GM18870 (cell line): ENCODE results near the gene GRIK1.

Source experiments
- ATAC-seq: cut with Tn5 transposase; IDR thresholded peaks from one replicate; pipeline ENCODE4 v1.9.1; 2021; ENCODE audit warnings: moderate library complexity; ENCODE audit not compliant: unreplicated experiment

GRIK1 gene

GRCh38 chr21:29788752-29789151, 151.0 kb downstream of the GRIK1 start:
- no peak for ATAC-seq

- ATAC-seq = no peak
Measured at GRCh38 chr21:29787361-29787909, 152.4 kb downstream of the GRIK1 start.

GRCh38 chr21:29786496-29787360, 153.1 kb downstream of the GRIK1 start:
- no peak for ATAC-seq

GRCh38 chr21:29777160-29777559, 162.6 kb downstream of the GRIK1 start:
- ATAC-seq = no peak

GRCh38 chr21:29775462-29775861, 164.3 kb downstream of the GRIK1 start:
- ATAC-seq = no peak

GRCh38 chr21:29771491-29772066, 168.2 kb downstream of the GRIK1 start:
- ATAC-seq = no peak

- ATAC-seq = no peak
Measured at GRCh38 chr21:29763674-29764073, 176.1 kb downstream of the GRIK1 start.

GRCh38 chr21:29762570-29763082, 177.2 kb downstream of the GRIK1 start:
- no peak for ATAC-seq

- no peak for ATAC-seq
Measured at GRCh38 chr21:29753216-29753615, 186.6 kb downstream of the GRIK1 start.

GRCh38 chr21:29751473-29752185, 188.2 kb downstream of the GRIK1 start:
- ATAC-seq = no peak

GRCh38 chr21:29749957-29750356, 189.8 kb downstream of the GRIK1 start:
- ATAC-seq = no peak

- ATAC-seq = no peak
Measured at GRCh38 chr21:29749223-29749622, 190.6 kb downstream of the GRIK1 start.

- no peak for ATAC-seq
Measured at GRCh38 chr21:29748391-29749167, 191.2 kb downstream of the GRIK1 start.

GRCh38 chr21:29741761-29742160, 198.0 kb downstream of the GRIK1 start:
- ATAC-seq = no peak

- ATAC-seq = no peak
Measured at GRCh38 chr21:29739176-29739575, 200.6 kb downstream of the GRIK1 start.

GRCh38 chr21:29738730-29739129, 201.1 kb downstream of the GRIK1 start:
- no peak for ATAC-seq

GRCh38 chr21:29737186-29737585, 202.6 kb downstream of the GRIK1 start:
- ATAC-seq = no peak

- ATAC-seq = no peak
Measured at GRCh38 chr21:29730281-29730680, 209.5 kb downstream of the GRIK1 start.

- no peak for ATAC-seq
Measured at GRCh38 chr21:29726044-29726443, 213.8 kb downstream of the GRIK1 start.

GRCh38 chr21:29725025-29725736, 214.6 kb downstream of the GRIK1 start:
- ATAC-seq = no peak
